ENCODE data around the gene SDHA.

- TF ChIP-seq CTCF (conservative IDR thresholded peaks at IDR 0.05; ENCODE audit: low read depth, low read length) (no peak), EZH2phosphoT487 (IDR thresholded peaks at IDR 0.05; ENCODE audit: borderline replicate concordance, low read length) (no peak), EZH2 (IDR thresholded peaks at IDR 0.05; ENCODE audit: low read length, unreplicated experiment) (no peak)
Observed at GRCh38 chr5:298737-299125, 80.6 kb downstream of the SDHA start.
